Measurements from ENCODE around the gene SUMO4. TPM values are rescaled to one million over a fixed set of nuclear protein-coding genes. Genes with fewer than 3 reads are reported as not detected.

SUMO4 gene
- total RNA-seq, 2 experiments from 2014 or later: 7.9 to 10.2 TPM

Other genes starting within 250 kb of the SUMO4 start
- gene TAB2, start 82.5 kb upstream of the SUMO4 start, total RNA-seq: 100 to 1,000 TPM; 126 to 154 TPM
- gene ZC3H12D, start 84.8 kb downstream of the SUMO4 start, total RNA-seq: 10 to 100 TPM; 10.7 to 16.5 TPM
- 10 to 100 TPM; 17.6 to 20.1 TPM for gene PPIL4, start 145.8 kb downstream of the SUMO4 start, total RNA-seq
- gene GINM1, start 166.1 kb downstream of the SUMO4 start, total RNA-seq: 10 to 100 TPM; 18.7 to 21.1 TPM
- 10 to 100 TPM; 24.7 to 27.2 TPM for gene KATNA1, start 248.5 kb downstream of the SUMO4 start, total RNA-seq

Data from activated CD4-positive, alpha-beta T cell treated with anti-CD3 and anti-CD28 coated beads, Interleukin-2, amount 10 ng/mL, durations not matched to agents 7 days and 5 days (primary cell).